ENCODE results near the gene GABRD. TPM values are rescaled to one million over a fixed set of nuclear protein-coding genes. Genes with fewer than 3 reads are reported as not detected.

Gene GABRD
- total RNA-seq, 1 donor from 2014 or later: not detected

GRCh38 chr1:2073382-2074230 lies 54.5 kb downstream of the GABRD start:
- peak overlapping the region; percentile 59 for H3K9ac ChIP-seq (ENCODE audit: low read length)
- H3K36me3 ChIP-seq (ENCODE audit: insufficient read depth, low read length): no peaks in the 10 kb centered on the region
- H3K4me1 ChIP-seq (ENCODE audit: insufficient read depth, low read length): no peaks in the 10 kb centered on the region
- H3K4me3 Mint-ChIP-seq (ENCODE audit: unreplicated experiment): no peak overlapping the region
- H2AFZ ChIP-seq (ENCODE audit: low read depth, low read length): peak overlapping the region; percentile 89
- peak overlapping the region; percentile 61 for H3K4me3 ChIP-seq (ENCODE audit: insufficient read depth, low read depth, low read length)
- no peaks in the 10 kb centered on the region for H4K20me1 ChIP-seq (ENCODE audit: insufficient read depth, low read length)
- no peaks in the 10 kb centered on the region for H3K27me3 Mint-ChIP-seq (ENCODE audit: low read depth, unreplicated experiment)
- TF ChIP-seq CTCF (IDR thresholded peaks at IDR 0.05; ENCODE audit: insufficient read depth, low read depth, low read length) (no peak), EZH2 (IDR thresholded peaks at IDR 0.05; ENCODE audit: insufficient read depth, low read length) (no peak)
- DNase-seq (ENCODE audit: low read depth) (peak; percentile 66), FAIRE-seq (no peak)
- H3K9me3 Mint-ChIP-seq (ENCODE audit: unreplicated experiment): peaks cover 13% of the 10 kb centered on the region
- H3K4me1 Mint-ChIP-seq (ENCODE audit: low read depth, unreplicated experiment): no peaks in the 10 kb centered on the region
- H3K36me3 Mint-ChIP-seq (ENCODE audit: low read depth, unreplicated experiment): peaks cover 27% of the 10 kb centered on the region
- no peak overlapping the region for H3K27ac ChIP-seq (ENCODE audit: low read depth, low read length)
- no peak overlapping the region for H3K27ac Mint-ChIP-seq (ENCODE audit: unreplicated experiment)
- peaks cover 3% of the 10 kb centered on the region for H3K27me3 ChIP-seq (ENCODE audit: insufficient read depth, low read length)
- H3K79me2 ChIP-seq (ENCODE audit: insufficient read depth, low read length): no peaks in the 10 kb centered on the region
- peaks cover 13% of the 10 kb centered on the region for H3K9me3 ChIP-seq (ENCODE audit: insufficient read depth, low read depth, low read length)
- H3K4me2 ChIP-seq (ENCODE audit: low read length): peak overlapping the region; percentile 94

GRCh38 chr1:2074396-2074795 lies 55.3 kb downstream of the GABRD start:
- no peaks in the 10 kb centered on the region for H3K4me1 ChIP-seq (ENCODE audit: insufficient read depth, low read length)
- TF ChIP-seq CTCF (IDR thresholded peaks at IDR 0.05; ENCODE audit: insufficient read depth, low read depth, low read length) (no peak), EZH2 (IDR thresholded peaks at IDR 0.05; ENCODE audit: insufficient read depth, low read length) (no peak)
- no peak overlapping the region for H3K27ac ChIP-seq (ENCODE audit: low read depth, low read length)
- peaks cover 3% of the 10 kb centered on the region for H3K27me3 ChIP-seq (ENCODE audit: insufficient read depth, low read length)
- peak overlapping the region; percentile 59 for H3K9ac ChIP-seq (ENCODE audit: low read length)
- FAIRE-seq (no peak), DNase-seq (ENCODE audit: low read depth) (no peak)
- Mint-ChIP-seq H3K4me1 (ENCODE audit: low read depth, unreplicated experiment) (no peaks in the 10 kb centered on the region), H3K9me3 (ENCODE audit: unreplicated experiment) (peaks cover 13% of the 10 kb centered on the region), H3K27me3 (ENCODE audit: low read depth, unreplicated experiment) (no peaks in the 10 kb centered on the region), H3K27ac (ENCODE audit: unreplicated experiment) (no peak overlapping the region), H3K4me3 (ENCODE audit: unreplicated experiment) (no peak overlapping the region), H3K36me3 (ENCODE audit: low read depth, unreplicated experiment) (peaks cover 31% of the 10 kb centered on the region)
- peaks cover 15% of the 10 kb centered on the region for H3K9me3 ChIP-seq (ENCODE audit: insufficient read depth, low read depth, low read length)
- H4K20me1 ChIP-seq (ENCODE audit: insufficient read depth, low read length): no peaks in the 10 kb centered on the region
- peak overlapping the region; percentile 61 for H3K4me3 ChIP-seq (ENCODE audit: insufficient read depth, low read depth, low read length)
- no peaks in the 10 kb centered on the region for H3K79me2 ChIP-seq (ENCODE audit: insufficient read depth, low read length)
- H2AFZ ChIP-seq (ENCODE audit: low read depth, low read length): peak overlapping the region; percentile 89
- peak overlapping the region; percentile 94 for H3K4me2 ChIP-seq (ENCODE audit: low read length)
- no peaks in the 10 kb centered on the region for H3K36me3 ChIP-seq (ENCODE audit: insufficient read depth, low read length)
